Neural progenitor cell (in vitro differentiated cells): ENCODE data around the gene TSHZ1. TPM values are rescaled to one million over a fixed set of nuclear protein-coding genes. Genes with fewer than 3 reads are reported as not detected.

Experiments
- DNase-seq: peaks from one replicate; pipeline ENCODE4 v3.0.0-alpha.2; 2016; ENCODE audit warnings: low spot score
- H2AFZ ChIP-seq: fragments of 200-600 bp; sonication (generic); replicated peaks from 2 replicates; pipeline ENCODE4 v1.6.1; 2016; ENCODE audit warnings: antibody characterized with exemption
- H3F3A ChIP-seq: fragments of 200-600 bp; sonication (generic); 2 replicates; pipeline ENCODE4 v1.6.1; 2016; ENCODE audit warnings: antibody characterized with exemption, low read depth
- H3K27ac ChIP-seq: fragments of 200-600 bp; sonication (generic); 2 replicates; pipeline ENCODE4 v1.5.1; 2016; ENCODE audit warnings: mild to moderate bottlenecking
- H3K27me3 ChIP-seq: fragments of 200-600 bp; sonication (generic); 2 replicates; pipeline ENCODE4 v1.6.1; 2016; ENCODE audit warnings: mild to moderate bottlenecking, moderate library complexity
- H3K36me3 ChIP-seq: fragments of 200-600 bp; sonication (generic); 2 replicates; pipeline ENCODE4 v1.5.1; 2016
- H3K4me1 ChIP-seq: fragments of 200-600 bp; sonication (generic); 2 replicates; pipeline ENCODE4 v1.6.1; 2016; ENCODE audit warnings: mixed run types
- H3K4me2 ChIP-seq: fragments of 200-600 bp; sonication (generic); 2 replicates; pipeline ENCODE4 v1.6.1; 2016
- H3K4me3 ChIP-seq: fragments of 200-600 bp; sonication (generic); 2 replicates; pipeline ENCODE4 v1.5.1; 2016
- H3K79me2 ChIP-seq: fragments of 200-600 bp; sonication (generic); 2 replicates; pipeline ENCODE4 v1.6.1; 2016; ENCODE audit warnings: low read depth
- H3K9ac ChIP-seq: fragments of 200-600 bp; sonication (generic); 2 replicates; pipeline ENCODE4 v1.6.1; 2016
- H3K9me3 ChIP-seq: fragments of 200-600 bp; sonication (generic); 2 replicates; pipeline ENCODE4 v1.5.1; 2016; ENCODE audit warnings: low read depth
- H4K20me1 ChIP-seq: fragments of 200-600 bp; sonication (generic); 2 replicates; pipeline ENCODE4 v1.6.1; 2016; ENCODE audit warnings: low read depth
- H3K27ac Mint-ChIP-seq: 3 replicates; pipeline ENCODE4 v1.8.0; 2021; ENCODE audit warnings: mixed read lengths
- H3K27me3 Mint-ChIP-seq: 2 replicates; pipeline ENCODE4 v1.8.0; 2022; ENCODE audit warnings: low read depth, mild to moderate bottlenecking, inconsistent platforms, moderate library complexity, mixed read lengths; ENCODE audit not compliant: insufficient read depth
- H3K36me3 Mint-ChIP-seq: 3 replicates; pipeline ENCODE4 v1.8.0; 2021; ENCODE audit warnings: mixed read lengths
- H3K4me1 Mint-ChIP-seq: 3 replicates; pipeline ENCODE4 v1.8.0; 2021; ENCODE audit warnings: mixed read lengths
- H3K4me3 Mint-ChIP-seq: 3 replicates; pipeline ENCODE4 v1.8.0; 2021; ENCODE audit warnings: mild to moderate bottlenecking, moderate library complexity, mixed read lengths
- H3K9me3 Mint-ChIP-seq: 3 replicates; pipeline ENCODE4 v1.8.0; 2020; ENCODE audit warnings: mixed read lengths
- EZH2 ChIP-seq: fragments of 200-600 bp; sonication (generic); IDR thresholded peaks from 2 replicates; pipeline ENCODE4 v1.6.1; 2017; ENCODE audit warnings: antibody characterized with exemption, mild to moderate bottlenecking, moderate library complexity
- EZH2phosphoT487 ChIP-seq: fragments of 200-600 bp; sonication (generic); IDR thresholded peaks from 2 replicates; pipeline ENCODE4 v1.6.1; 2017; ENCODE audit warnings: antibody characterized with exemption
- total RNA-seq: library from RNA; depleted of rRNA; stranded (reverse); fragments of >200 nt; gene quantifications from 2 replicates; pipeline ENCODE4 v1.2.3, GENCODE V29; 2015; ENCODE audit warnings: low replicate concordance
- TF ChIP-seq, protein P1 (sequence below): fragments of 200-600 bp; sonication (generic); IDR thresholded peaks from 2 replicates; pipeline ENCODE4 v1.5.1; 2017; ENCODE audit warnings: antibody characterized with exemption, mild to moderate bottlenecking

Gene TSHZ1
- total RNA-seq, 1 donor from 2014 or later: 0.06 TPM

DNA sequence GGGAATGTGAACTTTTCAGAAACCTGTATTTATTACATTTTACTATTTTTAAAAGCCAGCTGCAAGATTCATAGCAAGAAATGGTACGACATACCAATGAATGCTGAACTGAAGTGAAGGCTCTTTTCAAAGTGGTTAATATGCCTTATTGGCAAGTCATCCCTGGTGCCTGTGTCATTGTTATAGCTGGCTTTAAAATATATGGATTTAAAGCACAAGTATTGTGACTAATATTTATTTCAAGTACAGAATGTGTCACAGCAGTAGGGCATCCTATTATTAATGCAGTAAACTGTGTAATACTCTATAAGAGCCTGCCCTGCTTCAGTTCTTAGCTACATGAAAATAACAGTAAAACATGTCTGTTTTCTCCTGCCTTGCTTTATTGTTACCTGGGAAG lies 10.8 kb downstream of the TSHZ1 start:
- no peaks in the 10 kb centered on the region for H3K79me2 ChIP-seq
- Mint-ChIP-seq H3K9me3 (no peaks in the 10 kb centered on the region), H3K27ac (no peak overlapping the region), H3K4me3 (no peak overlapping the region), H3K36me3 (no peaks in the 10 kb centered on the region), H3K4me1 (peaks cover 29% of the 10 kb centered on the region), H3K27me3 (peaks cover 6% of the 10 kb centered on the region)
- H3K4me1 ChIP-seq: no peaks in the 10 kb centered on the region
- H3K9me3 ChIP-seq: no peaks in the 10 kb centered on the region
- H4K20me1 ChIP-seq: no peaks in the 10 kb centered on the region
- H3K9ac ChIP-seq: no peak overlapping the region
- no peak overlapping the region for H3K27ac ChIP-seq
- H3K36me3 ChIP-seq: no peaks in the 10 kb centered on the region
- no peak overlapping the region for H3K4me2 ChIP-seq
- no peak overlapping the region for H3K4me3 ChIP-seq
- TF ChIP-seq EZH2phosphoT487: no peak
- no peak for TF ChIP-seq EZH2
- TF ChIP-seq, protein P1, sequence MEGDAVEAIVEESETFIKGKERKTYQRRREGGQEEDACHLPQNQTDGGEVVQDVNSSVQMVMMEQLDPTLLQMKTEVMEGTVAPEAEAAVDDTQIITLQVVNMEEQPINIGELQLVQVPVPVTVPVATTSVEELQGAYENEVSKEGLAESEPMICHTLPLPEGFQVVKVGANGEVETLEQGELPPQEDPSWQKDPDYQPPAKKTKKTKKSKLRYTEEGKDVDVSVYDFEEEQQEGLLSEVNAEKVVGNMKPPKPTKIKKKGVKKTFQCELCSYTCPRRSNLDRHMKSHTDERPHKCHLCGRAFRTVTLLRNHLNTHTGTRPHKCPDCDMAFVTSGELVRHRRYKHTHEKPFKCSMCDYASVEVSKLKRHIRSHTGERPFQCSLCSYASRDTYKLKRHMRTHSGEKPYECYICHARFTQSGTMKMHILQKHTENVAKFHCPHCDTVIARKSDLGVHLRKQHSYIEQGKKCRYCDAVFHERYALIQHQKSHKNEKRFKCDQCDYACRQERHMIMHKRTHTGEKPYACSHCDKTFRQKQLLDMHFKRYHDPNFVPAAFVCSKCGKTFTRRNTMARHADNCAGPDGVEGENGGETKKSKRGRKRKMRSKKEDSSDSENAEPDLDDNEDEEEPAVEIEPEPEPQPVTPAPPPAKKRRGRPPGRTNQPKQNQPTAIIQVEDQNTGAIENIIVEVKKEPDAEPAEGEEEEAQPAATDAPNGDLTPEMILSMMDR: no peak
- H3F3A ChIP-seq: no peaks in the 10 kb centered on the region
- no peak overlapping the region for H2AFZ ChIP-seq
- no peaks in the 10 kb centered on the region for H3K27me3 ChIP-seq
- no peak for DNase-seq

DNA sequence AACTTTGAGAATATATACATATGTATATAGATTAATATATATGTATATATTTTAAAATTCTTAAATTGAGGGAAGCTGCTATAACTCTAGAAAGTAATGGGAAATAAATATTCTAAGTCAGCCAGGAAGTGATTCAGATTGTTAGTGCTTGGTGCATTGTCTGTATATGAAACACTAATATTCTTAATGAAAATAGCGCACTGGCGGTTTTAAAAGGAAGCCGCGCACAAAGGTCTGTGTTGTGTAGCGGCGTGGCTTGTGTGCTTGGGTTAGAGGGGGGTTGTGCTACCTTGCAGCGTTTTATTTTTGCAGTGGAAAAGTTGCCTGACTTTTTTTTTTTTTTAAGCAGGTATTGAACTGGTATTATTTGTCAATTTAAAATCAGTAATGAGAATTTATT lies 11.3 kb downstream of the TSHZ1 start:
- Mint-ChIP-seq H3K27me3 (peaks cover 3% of the 10 kb centered on the region), H3K36me3 (no peaks in the 10 kb centered on the region), H3K4me1 (peaks cover 34% of the 10 kb centered on the region), H3K9me3 (no peaks in the 10 kb centered on the region), H3K4me3 (no peak overlapping the region), H3K27ac (no peak overlapping the region)
- no peaks in the 10 kb centered on the region for H3F3A ChIP-seq
- H3K9me3 ChIP-seq: no peaks in the 10 kb centered on the region
- no peak for TF ChIP-seq EZH2phosphoT487
- TF ChIP-seq EZH2: no peak
- TF ChIP-seq, protein P1: no peak
- H3K36me3 ChIP-seq: no peaks in the 10 kb centered on the region
- H3K4me3 ChIP-seq: no peak overlapping the region
- H3K4me1 ChIP-seq: peaks cover 3% of the 10 kb centered on the region
- DNase-seq: no peak
- no peaks in the 10 kb centered on the region for H3K27me3 ChIP-seq
- no peaks in the 10 kb centered on the region for H3K79me2 ChIP-seq
- H4K20me1 ChIP-seq: no peaks in the 10 kb centered on the region
- no peak overlapping the region for H2AFZ ChIP-seq
- H3K9ac ChIP-seq: no peak overlapping the region
- no peak overlapping the region for H3K4me2 ChIP-seq
- H3K27ac ChIP-seq: no peak overlapping the region

DNA sequence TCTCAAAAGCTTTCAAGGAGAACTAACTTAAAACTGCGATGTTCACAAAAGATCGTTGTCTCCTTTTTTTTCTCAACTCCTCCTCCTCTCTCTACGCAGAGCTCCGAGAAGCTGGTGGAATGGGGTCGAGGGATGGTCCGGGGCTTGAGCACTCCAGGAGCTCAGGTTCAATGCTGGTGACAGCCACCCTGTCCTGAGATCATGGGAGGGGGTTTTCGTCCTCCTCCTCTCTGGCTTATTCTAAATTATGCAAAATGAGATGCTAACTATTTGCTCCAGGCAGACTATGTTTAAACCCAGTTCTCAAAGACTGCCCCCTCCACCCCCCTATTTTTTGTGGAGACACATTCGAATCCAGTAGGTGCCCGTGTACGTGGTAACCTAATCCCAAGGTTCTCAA lies 11.8 kb downstream of the TSHZ1 start:
- Histone ChIP-seq H2AFZ (no peak overlapping the region), H3K4me1 (peaks cover 3% of the 10 kb centered on the region), H3K27me3 (no peaks in the 10 kb centered on the region), H3K27ac (no peak overlapping the region), H3K9me3 (no peaks in the 10 kb centered on the region), H4K20me1 (no peaks in the 10 kb centered on the region), H3K4me2 (no peak overlapping the region), H3K4me3 (no peak overlapping the region), H3K79me2 (no peaks in the 10 kb centered on the region), H3K9ac (no peak overlapping the region), H3F3A (no peaks in the 10 kb centered on the region), H3K36me3 (no peaks in the 10 kb centered on the region)
- H3K4me1 Mint-ChIP-seq: peaks cover 39% of the 10 kb centered on the region
- DNase-seq: no peak
- H3K9me3 Mint-ChIP-seq: no peaks in the 10 kb centered on the region
- H3K36me3 Mint-ChIP-seq: no peaks in the 10 kb centered on the region
- no peak for TF ChIP-seq EZH2
- no peak overlapping the region for H3K4me3 Mint-ChIP-seq
- peaks cover 3% of the 10 kb centered on the region for H3K27me3 Mint-ChIP-seq
- H3K27ac Mint-ChIP-seq: no peak overlapping the region

DNA sequence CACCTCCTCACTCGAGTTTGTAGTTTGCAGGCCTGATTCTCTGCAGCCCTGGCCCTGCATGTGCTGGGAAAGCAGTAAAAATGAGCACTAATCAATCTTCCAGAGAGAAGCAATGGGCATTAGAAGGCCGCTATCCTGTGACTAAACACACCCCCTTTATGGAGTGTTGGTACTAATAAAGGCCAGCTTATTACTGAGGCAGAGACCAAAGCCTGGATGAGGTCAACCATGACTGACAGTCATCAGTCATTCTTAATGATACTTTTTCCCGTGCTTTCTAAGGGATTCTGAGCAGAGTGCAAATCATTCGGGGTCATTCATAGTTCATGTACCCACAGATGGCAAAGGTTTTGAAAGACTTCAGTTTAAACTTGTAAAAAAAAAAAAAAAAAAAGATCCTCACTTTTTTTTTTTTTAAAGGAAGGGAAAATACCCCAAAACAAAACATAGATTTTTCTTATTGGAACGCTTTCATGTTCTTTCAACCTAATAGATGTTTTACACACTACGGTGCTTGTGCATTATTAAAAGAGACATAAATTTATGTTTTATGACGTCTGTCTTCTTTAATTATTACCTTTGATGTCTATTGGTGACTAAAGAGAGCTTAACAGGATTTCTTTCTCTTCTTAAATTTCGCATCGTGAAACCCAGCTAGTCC lies 13.2 kb downstream of the TSHZ1 start:
- no peaks in the 10 kb centered on the region for H3K79me2 ChIP-seq

More for the DNA sequence above, 13.2 kb downstream of the TSHZ1 start:
- Mint-ChIP-seq H3K4me3 (no peak overlapping the region), H3K9me3 (no peaks in the 10 kb centered on the region), H3K4me1 (peaks cover 48% of the 10 kb centered on the region), H3K27ac (no peak overlapping the region), H3K36me3 (no peaks in the 10 kb centered on the region), H3K27me3 (peaks cover 3% of the 10 kb centered on the region)
- Histone ChIP-seq H3F3A (no peaks in the 10 kb centered on the region), H4K20me1 (no peaks in the 10 kb centered on the region), H3K4me3 (no peak overlapping the region), H3K27ac (no peak overlapping the region), H3K4me2 (no peak overlapping the region), H2AFZ (no peak overlapping the region), H3K9ac (no peak overlapping the region), H3K9me3 (no peaks in the 10 kb centered on the region), H3K4me1 (peaks cover 3% of the 10 kb centered on the region), H3K27me3 (no peaks in the 10 kb centered on the region), H3K36me3 (no peaks in the 10 kb centered on the region)
- no peak for TF ChIP-seq EZH2
- no peak for TF ChIP-seq EZH2phosphoT487
- TF ChIP-seq, protein P1: no peak
- DNase-seq: no peak
